DMS153 (cell line): ENCODE measurements around the gene RTL1.

Experiments used
- DNase-seq: peaks from one replicate; lab custom pipeline; 2025; lab: John Stamatoyannopoulos, UW

The RTL1 gene

DNA sequence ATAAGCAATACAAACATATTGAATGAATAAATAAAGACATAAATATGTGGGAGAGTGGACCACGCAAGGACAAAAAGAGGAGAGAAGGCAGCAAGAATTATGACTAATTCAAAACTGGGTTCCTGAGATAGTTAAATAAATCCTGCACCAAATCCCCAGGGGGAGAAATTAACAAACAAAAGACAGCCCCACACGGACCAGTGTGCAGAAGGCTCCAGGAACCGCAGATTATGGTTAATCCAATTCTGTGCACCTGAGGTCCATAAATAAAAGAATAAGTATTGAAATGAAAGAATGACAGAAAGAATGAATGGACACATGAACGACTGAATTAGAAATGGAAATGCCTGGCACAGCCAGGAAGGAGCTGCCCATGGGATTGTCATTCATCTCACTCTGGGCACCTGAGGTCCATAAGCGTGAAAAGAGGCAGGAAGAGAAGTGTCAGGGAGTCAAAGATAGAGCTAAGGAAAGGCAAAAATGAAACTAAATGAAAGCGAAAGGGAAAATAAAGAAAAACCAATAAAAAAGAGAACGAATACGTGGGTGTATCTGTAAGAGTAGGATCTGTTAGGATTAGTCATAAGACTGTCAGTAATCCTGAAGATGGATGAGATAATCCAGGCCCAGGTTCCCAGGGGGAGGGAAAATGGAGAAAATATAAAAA lies 54.3 kb downstream of the RTL1 start:
- no peak for DNase-seq

DNA sequence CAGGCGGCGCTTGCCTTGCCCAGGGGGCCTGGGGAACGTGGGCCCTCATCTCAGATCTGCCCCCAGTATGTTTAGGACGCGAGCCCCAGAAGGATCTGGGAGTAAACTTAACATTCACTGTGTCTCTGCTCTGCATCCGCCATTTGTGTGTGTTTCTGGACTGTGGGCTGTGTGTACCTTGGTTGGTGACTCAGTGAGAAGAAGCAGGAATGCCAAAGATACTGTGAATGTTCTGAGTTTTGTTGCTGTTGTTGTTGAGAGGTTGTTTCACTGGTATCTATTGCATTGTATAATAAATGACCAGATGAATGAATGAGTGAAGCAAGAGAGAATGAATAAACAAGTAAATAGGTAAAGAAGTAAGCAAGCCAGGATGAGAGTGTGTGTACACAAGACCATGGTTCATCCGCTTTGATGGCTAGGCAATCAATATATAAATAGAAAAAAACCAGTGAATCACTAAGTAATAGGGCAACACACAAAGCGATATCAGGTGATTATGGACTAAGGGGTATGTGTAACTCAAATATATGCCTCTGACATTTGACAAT lies 57.1 kb downstream of the RTL1 start:
- no peak for DNase-seq

DNA sequence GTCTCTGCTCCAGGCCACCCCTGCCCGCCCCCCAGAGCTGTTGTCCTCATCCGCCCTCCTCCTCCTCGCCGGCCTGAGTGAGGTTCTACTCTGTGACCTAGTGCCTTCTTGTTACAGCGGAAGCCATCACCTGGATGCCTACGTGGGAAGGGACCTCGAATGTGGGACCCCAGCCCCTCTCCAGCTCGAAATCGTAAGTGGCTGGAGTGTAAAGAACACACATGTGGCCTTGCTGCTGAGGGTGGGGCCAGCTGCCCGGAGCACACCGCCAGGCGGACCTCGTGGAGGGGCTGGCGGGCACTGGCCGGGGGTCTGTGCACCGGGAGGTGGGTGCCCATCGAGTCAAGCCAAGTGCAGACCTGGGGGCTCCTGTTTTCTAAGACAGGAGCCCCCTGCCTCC lies 58.2 kb downstream of the RTL1 start:
- no peak for DNase-seq

DNA sequence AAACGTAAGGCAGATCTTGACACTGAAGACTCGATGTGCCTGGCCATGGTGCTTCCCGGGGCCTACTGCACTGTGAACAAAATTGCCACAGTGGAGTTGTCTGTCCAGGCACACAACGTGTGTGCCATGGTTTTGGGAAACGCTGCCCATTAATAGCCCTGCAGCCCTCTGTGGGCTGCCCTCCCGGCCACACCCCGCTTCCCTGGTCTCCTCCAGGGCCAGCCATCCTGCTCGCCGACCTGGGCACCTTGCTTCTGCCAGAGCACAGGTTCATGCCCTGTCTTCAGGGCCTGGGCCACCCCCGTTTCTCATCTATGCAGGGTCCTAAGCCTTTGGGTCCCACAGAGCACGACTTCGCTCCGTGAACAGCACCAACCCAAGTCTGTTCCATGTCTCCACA lies 58.7 kb downstream of the RTL1 start:
- DNase-seq = no peak

DNA sequence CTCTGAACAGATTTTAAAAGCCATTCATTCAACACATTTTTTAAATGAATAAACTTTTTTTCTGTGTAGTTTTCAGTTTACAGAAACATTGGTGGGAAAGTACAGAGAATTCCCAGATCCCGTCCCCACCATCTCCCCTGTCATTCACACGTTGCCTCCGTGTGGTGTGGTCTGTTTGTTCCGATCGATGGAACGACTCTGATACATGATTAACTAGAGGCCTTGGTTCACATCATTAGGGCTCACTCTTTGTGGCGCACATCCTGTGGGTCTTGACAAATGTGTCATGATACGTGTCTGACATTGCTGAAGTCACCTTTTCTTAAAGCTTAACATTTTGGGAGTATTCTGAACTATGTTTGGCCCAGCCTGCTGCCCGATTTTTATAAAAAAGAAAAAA lies 59.1 kb downstream of the RTL1 start:
- no peak for DNase-seq

DNA sequence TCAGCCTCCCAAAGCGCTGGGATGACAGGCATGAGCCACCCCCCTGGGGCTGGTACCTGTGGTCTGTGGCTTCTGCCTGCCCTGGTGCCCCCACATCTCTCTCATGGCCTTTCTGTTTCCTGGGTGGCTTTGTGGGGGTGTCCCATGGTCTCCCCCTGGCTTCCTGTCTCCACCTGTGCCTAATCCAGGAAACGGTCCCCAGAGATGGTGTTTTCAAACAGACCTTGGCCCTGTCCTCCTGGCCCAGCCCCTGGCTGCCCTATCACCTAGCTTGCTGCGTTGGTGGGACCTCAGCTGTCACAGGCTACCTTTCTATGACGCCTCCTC lies 59.5 kb downstream of the RTL1 start:
- DNase-seq = no peak

DNA sequence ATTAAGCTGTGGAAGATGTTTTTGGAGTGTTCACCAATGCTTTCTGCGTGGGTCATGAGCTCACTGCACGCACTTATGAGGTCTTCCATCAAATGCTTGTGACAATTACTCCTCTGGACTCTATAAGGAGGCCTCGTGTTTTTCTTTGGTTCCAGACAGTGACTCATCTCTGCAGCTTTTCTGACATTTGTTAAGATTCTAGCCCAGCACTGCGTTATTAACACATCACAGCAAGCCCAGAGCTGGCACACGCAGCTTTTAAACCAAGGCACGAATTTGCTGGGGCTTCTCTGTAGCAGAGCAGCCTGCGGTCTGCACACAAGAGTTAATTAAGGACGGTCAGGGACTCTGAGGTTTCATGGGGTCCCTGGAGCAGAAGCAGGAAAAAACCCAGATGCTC lies 60.7 kb downstream of the RTL1 start:
- DNase-seq = no peak

DNA sequence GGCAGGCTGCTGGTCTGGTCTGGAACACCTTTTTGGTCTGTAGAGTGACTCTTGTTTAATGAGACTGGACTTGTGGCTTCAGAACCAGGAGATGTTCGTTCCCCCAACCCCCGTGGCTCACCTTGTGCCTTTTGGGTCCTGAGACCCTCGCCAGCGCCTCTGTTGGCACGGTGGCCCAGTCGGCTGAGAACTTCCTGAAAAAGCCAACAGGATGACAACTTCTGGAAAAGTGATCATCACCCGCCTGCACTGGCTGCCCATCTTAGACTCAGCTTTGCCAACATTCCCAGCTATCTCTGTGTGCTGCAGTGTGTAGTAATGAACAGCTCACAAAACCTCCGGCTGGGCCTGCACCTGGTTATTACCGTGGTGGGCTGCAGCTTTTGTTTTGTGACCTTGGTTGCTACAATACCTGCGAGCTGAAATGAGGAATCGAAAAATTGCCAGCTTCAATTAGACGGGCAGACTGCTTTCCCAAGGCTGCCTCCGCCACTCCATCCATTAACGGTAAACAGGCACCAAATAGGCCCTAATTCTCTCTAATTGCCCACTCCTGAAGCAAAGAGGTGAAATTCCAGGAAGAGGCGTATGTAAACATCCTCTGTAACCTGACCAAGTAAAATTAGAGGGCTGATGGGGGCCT lies 61.6 kb downstream of the RTL1 start:
- DNase-seq = peak; percentile 78

DNA sequence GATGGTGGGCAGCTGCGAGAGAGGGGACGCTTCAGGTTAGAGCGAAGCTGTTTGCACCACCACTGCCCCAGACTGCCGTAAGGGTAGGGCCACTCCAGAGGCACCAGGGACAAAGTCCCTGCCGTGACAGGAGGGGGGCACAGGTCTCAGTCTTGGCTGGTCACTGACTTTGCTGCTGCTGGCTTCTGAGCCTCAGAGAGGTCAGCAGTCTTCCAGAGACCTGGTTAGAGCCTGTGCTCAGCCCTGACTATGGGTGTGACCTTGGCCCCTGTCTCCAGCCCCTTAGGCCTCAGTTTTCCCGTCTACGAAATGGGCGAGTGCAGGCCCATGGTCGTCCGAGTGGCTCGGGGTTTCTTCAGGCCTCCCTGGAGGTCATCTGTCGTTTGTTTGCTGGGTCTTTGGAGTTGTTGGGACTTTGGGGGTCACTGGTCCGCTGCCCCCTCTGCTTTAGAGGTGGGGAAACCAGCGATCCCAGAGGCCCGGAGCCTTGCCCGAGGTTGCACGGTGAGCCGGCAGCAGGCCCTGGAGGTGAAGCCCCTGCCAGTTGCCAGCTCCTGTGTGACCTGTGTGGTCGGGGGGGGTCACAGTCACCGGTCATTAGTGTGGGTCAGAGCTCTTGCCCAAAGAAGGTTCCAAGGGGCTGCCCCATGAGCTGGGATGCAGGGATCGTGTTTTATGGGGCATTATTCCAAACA lies 62.3 kb downstream of the RTL1 start:
- DNase-seq = no peak

DNA sequence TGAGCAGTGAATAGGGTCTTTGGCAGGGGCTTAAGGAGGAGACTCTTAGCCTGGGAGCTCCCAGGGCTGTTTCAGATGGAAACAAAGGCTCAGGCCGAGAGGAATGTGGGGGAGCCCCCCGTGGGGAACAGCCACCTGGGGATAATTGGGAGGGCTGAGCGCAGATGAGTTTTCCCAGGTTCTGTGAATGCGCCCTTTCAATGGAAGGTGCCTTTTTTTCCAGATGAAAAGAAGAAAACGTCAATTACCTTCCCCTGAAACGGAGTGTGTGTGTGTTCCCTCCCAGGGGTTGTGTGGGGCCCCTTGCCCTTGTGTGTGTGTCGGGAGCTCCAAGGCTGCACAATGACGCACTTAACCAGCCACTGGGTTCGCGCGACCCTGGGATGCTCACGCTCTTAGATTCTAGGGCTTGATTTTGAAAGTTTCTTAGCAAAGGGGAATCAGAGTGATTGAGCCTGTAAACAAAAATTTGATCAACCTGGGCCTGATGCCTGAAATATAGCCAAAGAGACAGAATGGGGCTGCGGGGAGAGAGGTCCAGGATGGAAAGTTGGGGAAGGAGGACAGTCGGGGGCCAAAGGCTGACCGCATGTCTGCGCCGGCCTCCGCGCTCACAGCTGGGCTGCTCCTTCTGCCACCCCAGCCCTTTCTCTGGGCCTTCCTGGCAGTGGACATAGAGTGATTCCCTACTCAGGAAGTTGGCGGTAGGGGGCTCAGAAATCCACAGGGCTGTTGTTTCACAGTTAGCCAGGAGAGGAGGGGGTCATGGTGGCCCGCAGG lies 63.0 kb downstream of the RTL1 start:
- DNase-seq = no peak

DNA sequence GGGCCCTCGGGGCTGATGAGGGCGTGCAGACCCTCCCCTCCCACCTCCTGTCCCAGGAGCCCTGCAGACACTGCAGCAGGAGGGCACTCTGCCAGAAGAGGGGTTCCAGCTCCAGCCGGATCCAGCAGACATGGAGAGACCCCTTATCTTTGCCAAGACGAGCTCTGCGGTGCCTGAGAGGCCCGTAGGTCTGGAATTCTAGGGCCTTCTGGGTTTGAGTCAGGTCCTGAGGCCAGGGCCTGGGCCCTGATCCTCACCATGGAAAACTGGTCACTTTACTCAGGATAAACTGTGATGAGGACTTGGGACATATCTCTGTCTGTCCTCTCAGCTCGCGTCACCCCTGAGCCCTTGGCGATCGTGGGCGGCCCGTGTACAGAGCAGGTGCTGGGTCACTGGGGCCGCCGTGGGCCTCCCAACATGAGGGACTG lies 63.8 kb downstream of the RTL1 start:
- DNase-seq = no peak

DNA sequence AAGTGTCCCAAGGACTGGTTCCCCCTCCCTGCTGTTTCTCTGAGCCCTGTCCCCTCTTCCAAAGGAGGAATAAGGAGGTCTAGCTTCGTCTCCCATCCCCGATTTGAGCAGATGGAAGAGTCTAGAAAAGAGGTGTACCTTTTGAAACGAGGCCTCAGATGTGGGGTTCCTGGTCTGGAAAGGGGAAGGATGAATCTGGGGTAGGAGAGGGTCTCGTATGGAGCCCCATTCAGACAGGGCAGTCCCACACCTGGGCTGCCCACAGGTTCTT lies 64.3 kb downstream of the RTL1 start:
- DNase-seq = no peak

DNA sequence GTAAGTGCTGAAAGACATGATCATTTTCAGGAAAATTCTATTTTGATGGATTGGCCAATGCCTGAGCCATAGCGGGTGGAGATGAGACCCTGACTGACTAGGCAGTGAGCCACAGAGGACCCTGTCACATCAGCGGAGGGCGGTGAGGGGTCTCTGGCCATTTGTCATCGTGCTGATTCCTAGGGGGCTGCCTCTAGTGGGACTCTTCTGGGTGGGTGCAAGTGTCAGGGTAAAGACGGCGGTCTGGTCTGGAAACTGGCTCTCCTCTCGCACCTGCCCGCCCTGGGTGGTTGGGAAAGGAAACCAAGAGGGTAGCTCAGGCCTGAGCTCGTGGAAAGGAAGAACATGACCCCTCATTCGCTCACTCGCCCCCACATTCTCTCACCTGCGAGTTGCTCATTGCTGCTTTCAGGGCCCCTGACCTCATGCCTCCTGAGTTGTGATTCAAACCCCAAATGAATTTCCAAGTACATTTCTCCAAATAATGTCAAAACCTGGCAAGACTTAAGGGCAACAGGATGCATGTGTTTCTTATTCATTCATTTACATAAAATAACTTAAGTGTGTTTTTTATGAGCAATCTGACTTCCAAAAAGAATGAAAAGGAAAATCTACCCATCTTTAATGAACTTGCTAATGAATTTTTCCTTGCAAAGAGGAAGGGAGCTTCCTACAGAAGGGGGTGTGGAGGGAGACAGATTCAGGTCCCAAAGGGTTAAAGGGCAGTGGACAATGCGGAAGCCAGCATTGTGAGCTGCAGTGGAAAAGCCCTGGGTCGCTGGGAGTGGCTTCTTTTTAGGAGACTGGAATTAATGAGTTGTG lies 64.8 kb downstream of the RTL1 start:
- DNase-seq = no peak

DNA sequence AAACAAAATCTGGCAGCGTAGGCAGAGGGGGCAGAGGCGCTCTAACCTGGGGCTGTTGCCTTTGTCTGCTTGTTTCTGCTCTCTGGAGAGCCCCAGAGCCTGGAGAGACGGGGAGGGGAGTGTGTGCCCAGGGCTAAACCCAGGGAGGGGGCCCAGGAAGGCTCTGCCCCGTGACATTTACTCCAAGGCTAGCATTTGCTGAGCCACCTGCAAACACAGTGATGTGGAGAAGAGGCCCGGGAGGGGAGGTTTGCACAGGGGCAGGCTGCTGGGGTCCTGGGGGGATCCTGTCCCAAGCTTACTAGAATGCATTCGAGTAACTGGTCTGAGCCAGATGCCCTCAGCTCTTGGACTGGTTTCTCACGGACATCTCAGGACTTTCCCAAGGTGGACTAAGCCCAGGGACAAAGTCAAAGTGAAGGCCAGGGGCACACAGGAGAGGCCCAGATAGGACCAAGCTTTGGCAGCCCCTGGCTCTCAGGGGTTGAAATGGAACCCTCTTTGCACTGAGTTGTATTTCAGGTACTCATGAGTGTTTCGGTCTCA lies 65.6 kb downstream of the RTL1 start:
- no peak for DNase-seq

DNA sequence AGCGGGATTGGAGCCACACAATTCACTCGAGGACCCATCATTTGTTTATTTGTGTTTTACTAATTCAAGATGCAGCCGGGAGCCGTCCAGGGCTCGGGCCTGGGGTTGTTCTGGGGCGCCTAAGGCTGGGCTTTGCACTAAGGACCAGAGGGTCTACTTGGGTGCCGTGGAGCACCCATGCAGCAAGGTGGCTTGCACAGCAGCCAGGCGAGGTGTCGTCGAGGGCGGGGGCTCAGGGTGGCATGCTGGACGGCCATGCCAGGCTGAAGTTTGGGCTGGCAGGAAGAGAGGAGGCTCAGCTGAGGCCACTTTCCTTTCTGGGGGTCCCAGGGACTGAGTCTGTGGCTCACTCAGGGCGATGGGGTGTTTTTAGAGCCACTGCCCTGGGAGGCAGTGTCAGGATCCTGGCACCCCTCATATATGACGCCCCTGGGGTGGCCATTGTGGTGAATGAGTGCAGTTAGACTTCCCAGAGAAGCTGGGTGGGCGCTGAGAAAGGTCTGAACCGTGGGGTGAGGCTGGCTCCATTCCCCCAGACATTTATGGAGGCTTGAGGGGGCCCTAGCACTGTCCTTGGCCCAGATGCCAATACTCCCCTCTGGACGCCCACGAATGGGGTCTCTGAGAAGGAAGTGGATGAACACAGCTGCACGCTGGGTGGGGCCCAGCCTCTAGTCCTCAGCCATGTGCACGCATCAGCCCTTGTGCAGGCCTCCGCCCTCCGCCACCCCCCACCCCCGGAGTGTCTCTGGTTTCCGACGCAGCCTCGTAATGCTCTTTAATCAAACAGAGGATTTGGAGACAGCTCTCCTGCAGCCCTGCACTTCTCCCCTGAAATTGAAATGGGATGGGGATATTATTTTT lies 66.3 kb downstream of the RTL1 start:
- DNase-seq = no peak

DNA sequence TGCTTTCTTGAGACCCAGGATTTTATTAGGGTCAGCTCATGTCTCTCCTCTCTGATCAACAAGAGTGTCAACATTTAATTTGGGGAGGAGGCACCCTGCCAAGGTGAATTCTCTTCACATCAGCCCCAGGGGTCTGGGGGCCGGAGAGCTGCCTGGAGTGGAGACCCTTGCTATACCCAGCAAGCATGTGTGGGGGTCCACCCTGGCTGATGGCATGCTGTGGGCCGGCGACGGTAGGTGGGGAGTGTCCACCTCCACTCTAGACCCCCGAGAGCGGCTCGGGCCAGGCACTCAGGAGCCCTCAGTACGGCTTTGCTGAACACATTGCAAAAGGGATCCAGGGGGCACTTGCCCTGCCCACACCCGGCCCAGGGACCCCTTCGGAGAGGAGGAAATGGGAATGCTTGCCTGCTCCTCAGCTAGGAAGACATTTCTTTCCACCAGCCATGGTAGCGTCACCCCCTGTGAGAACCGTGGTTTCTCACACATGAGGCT lies 67.2 kb downstream of the RTL1 start:
- DNase-seq = no peak

DNA sequence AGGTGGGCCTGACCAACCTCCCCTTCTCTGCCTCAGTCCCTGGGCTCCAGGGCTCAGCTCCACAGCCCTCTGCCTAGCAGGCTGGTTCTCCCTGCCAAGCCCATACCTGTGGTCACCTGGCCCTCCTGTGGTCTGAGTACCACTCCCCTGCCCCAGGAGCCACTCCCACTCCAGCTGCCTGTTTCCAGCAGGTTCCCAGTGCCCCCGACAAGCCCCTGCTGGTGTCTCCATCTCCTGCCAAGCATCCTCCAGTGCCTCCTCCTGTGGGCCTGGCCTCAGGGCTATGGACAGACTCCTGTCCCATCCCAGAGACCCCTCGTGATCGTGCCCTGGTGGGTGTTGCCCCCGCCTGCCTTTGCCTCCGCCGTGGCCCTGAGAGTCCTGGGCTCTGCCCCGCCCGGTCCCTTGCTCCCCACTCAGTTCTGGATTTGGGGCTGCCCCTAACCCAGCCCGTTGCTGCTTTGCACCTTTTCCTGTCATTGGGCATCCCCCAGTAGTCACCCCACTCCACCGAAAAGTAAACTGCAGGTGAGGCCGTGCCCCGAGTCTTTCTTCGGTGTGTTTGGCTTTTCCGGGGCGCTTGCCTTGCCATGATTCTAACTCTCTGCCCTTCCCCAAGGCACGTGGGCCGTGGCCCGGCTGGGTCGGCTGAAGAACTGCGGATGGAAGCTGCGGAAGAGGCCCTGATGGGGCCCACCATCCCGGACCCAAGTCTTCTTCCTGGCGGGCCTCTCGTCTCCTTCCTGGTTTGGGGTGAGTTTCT lies 67.8 kb downstream of the RTL1 start:
- DNase-seq = no peak

DNA sequence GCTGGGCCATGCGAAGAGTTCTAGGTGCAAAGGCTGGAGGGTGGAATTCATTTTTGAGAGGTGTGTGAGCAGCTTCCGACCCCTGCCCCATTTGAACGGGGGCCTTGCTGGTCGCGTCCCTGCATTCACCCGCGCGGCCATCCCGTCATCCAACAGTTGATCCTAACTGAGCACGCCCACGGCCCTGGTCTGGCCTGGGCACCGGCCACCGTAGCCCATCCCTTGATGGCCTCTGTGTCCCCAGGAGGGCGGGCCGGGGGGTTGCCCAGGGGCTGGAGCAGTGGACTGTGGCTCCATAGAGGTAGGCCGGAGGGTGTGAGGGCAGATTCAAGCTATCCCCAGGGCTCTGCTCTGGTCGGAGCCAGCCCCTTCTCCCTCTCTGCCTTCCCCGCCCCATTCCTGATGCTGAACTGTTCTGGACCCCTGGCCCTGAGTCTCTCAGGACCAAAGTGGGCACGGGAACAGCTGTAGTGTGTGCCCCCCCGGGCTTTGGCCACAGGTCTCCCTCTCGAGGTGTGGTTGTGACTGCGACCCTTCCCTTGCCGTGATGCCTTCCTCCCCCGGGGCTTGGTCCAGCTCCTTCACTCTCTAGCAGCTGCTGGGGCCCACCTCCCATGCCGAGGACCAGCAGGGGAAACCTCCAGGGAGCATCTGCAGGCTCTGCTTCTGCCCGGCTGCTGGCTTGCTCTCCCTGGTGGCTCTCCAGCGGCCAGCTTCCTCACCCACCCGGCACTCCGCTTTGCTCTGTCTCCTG lies 68.6 kb downstream of the RTL1 start:
- DNase-seq = no peak
